Measurements from ENCODE around the gene PIEZO1. TPM values are rescaled to one million over a fixed set of nuclear protein-coding genes. Genes with fewer than 3 reads are reported as not detected.

Gene PIEZO1
- total RNA-seq, 1 donor from 2014 or later = 91.7 TPM

GRCh38 chr16:88769617-88770460, 15.2 kb downstream of the PIEZO1 start:
- peak; percentile 43 for DNase-seq (ENCODE audit: low spot score)

DNA sequence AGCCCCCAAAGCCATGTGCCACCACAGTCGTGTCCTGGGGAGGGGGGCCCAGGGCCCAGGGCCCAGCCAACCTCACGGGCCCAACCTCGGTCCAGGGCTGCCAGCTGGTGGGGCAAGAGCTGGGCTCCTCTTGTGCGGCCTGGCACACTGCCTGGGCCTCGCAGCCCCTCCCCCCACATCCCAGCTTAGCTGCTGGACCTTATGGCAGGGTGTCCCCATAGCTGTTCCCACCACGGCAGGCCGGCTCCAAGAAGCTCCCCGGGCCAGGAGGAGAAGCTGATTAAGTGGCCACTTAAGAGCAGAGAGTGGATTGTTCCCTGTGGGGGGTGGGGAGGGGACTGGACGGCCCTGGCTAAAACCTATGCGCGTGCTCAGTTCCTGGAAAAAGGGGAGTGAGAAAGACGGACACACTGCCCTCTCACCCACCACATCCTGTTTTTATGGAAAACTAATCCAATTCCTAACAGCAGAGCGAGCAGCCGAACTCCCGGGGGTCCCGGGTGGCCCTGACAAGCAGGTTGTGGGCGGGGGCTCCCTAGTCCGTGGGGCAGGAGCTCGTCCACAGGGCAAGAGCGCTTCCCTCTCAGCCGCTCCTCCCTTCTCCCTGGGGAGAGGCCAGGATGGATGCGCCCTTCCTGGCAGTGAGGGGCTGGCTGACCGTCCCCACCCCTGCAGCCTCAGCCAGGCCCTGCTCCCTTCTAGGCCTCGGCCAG, 16.8 kb downstream of the PIEZO1 start:
- peak; percentile 29 for DNase-seq (ENCODE audit: low spot score)

- DNase-seq (ENCODE audit: low spot score) = no peak
These were observed 17.4 kb downstream of the PIEZO1 start for GRCh38 chr16:88767546-88768070.

DNA sequence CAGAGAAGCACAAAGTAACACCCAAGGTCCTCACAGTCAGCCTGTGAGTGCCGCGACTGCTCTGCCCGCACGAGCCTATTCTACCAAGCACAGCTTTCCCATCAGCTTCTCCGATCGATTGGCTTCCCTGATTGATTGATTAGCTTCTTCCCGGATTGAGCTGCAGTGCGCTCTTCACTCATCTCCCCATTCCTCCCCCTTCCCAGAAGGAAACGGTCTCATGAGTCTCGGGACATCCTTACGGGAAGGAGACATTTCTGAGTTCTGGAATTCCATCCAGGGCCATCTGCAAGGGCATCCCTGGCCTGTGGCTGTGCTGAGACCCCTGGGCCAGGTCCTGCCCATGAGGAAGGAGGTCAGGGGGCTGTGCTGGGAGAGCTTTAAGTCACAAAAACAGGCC, 18.0 kb downstream of the PIEZO1 start:
- DNase-seq (ENCODE audit: low spot score) = no peak

DNA sequence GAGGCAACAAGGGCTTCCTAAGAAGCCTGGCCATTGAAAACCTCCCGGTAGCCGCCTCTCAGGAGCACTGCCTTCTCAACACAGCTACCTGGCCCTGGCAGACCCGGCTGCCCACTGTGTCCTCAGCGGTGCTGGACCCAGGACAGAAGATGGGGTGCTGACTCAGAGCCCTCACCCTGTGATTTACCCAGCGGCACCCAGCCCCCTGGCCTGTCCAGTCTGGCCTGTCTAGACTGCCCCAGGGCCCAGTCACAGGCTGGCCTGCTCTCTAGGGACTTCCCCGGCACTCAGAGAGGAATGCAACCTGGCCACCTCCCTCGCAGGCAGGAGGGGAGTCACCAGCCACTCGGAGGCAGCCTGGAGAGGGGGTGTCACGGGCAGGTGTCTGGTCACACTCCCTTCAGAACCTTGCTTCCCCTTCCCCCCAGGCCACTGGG, 20.1 kb downstream of the PIEZO1 start:
- no peak for DNase-seq (ENCODE audit: low spot score)

GRCh38 chr16:88764080-88764479, 20.9 kb downstream of the PIEZO1 start:
- no peak for DNase-seq (ENCODE audit: low spot score)

DNA sequence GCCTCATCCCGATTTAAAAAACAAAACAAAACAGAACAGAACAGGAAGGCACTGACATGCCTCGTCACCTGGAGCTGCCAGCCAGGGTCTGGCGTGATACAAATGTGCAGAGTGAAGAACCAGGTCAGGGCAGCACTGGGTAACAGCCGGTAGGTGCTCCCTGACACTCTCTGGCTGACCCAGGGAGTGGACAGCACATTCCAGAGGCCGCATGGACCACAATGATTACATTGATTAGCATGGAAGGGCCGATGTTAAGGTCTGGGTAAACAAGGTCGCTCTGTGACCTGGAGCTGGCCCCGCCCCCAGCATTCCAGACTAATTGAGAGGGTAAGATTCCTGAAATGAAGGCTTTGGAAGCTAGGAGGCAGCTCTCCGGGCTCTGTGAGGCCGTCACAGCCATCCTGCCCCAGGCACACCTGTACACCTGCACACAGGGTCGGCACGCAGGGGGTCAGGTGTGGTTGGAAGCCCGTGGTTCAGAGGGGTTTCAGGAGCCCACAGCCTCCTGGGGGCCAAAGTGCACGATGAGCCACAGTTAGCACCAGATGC, 21.4 kb downstream of the PIEZO1 start:
- no peak for DNase-seq (ENCODE audit: low spot score)

GRCh38 chr16:88762941-88763340, 22.1 kb downstream of the PIEZO1 start:
- no peak for DNase-seq (ENCODE audit: low spot score)

DNA sequence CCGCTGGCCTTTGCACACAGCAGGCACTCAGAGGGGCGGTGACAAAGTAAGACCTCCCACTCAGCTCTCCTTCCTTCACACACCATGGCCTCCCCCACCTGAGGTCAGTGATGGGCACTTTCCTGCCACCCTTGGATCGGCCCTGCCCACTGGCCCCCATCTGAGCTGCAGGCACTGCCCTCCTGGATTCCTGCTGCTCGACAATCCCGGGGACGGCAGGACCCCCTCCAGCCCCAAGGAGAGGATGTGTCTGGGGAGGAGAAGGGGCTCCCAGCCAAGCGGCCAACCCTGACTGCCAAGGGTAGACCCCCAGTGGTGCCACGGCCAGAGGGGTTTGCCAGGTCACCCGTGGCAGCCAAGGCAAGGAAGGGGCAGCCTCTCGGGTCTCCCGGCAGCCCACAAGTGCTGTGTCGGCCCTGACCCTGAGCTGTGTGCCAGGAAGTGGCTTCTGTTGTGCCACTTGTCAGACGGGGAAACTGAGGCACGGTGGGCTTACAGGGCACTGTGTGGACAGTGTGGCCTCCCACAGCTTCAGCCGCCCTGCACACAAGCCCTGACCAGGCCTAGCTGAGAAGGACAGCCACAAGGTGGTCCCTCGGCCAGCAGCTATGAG, 22.7 kb downstream of the PIEZO1 start:
- no peak for DNase-seq (ENCODE audit: low spot score)

DNA sequence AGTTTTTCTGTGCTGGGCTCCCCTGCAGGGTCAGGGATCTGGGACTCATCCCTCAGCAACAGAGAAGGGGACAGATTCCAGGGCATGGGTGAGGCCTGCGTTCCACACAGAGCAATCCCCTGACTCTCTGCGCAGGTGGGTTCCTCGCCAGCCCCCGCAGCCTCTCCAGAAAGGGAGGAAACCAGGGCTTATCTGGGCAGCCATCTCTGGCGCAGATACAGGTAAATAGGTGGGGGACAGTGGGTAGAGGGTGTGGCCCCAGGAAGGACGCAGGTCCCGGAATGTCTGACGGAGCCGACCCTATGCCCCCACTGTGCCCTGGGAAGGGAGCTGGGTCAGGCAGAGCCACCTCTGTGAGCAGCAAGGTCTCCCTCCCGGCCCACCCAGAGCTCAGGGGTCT, 23.2 kb downstream of the PIEZO1 start:
- no peak for DNase-seq (ENCODE audit: low spot score)

DNA sequence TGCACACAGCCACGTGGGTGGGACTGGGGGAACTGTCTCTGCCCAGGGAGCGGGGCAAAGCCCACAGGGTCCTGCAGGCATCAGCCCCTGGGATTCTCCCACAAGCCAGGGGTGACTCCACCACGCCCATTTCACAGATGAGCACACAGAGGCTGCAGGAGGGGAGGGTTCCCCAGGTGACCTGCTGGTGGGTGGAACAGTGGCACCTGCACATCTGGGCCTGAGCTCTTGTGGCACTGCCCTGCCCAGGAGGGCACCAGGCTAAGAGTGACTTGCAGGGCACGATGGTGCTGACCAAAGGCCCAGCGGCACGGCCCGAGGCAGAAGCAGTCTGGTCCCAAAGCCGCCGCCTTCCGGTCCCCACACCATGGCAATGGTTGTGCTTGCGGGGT, 23.9 kb downstream of the PIEZO1 start:
- no peak for DNase-seq (ENCODE audit: low spot score)

DNA sequence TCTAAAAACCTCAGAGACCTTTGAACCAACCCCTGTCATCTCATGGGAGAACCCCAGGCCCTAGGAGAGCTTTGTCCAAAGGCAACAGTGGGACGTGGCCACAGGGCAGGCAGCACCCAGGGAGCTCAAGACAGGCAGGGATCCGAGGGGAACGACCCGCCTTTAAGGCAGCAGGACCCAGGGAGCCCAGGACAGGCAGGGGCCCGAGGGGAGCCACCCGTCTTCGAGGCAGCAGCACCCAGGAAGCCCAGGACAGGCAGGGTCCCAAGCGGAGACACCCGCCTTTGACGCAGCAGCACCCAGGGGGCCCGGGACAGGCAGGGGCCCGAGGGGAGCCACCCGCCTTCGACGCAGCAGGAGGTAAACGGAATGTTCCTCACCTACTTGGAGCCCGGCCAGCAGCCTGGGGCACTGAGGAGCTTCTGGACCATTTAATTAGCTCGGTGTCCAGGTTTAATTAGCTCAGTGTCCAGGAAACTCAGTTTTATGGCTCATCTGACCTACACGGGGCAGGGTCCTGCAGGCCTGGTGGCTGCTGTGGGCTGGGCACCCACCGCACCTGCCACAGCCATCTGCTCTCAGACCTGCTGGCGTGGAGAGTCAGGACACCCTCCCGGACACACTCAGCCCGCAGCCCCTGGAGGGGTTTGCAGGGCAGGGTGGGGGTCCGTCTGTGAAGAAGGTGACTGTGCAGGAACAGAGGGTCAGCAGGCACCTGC, 24.4 kb downstream of the PIEZO1 start:
- no peak for DNase-seq (ENCODE audit: low spot score)

- no peak for DNase-seq (ENCODE audit: low spot score)
These were observed 25.1 kb downstream of the PIEZO1 start for GRCh38 chr16:88759976-88760350.

GRCh38 chr16:88759245-88759975, 25.6 kb downstream of the PIEZO1 start:
- DNase-seq (ENCODE audit: low spot score) = peak; percentile 81

GRCh38 chr16:88758944-88759244, 26.1 kb downstream of the PIEZO1 start:
- DNase-seq (ENCODE audit: low spot score) = no peak

GRCh38 chr16:88758227-88758943, 26.6 kb downstream of the PIEZO1 start:
- DNase-seq (ENCODE audit: low spot score) = no peak

GRCh38 chr16:88755745-88756443, 29.1 kb downstream of the PIEZO1 start:
- DNase-seq (ENCODE audit: low spot score) = no peak

DNA sequence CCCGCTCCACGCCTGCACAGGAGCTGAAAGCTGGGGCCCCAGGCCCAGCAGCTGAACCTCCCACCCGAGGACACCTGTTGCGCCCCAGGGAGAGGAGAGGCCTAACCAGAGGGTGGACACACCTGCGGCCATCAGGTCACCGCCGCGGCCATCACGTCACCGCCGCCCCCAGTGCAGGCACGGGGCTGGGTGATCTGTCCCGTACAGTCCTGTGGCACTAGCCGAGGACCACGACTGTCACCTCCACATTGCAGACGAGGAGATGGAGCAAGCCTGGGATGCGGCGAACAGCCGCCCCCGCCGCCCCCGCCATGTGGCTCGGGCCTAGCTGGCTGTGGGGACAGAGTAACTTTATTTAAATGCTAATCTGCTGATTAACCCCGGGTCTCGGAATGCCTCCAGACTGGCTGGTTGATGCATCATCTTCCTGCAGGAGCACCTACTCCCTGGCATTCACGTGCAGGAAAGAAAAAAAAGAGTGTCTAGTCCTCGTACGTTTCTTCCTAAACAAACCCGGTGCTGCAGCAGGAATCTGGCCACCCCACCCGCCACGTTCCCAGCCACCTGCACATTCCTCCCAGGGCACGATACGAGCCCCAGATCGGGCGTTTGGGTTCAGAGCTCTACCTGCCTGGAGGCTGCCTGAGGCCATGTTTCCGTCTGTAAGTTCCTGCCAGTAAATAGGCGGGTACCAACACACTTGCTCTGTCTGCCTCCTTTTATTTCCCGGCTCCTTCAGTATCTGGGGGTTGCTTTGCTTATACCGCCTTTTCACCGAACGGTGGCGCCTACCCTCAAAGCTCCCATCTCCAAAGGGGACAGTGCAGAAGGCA, 29.9 kb downstream of the PIEZO1 start:
- DNase-seq (ENCODE audit: low spot score) = no peak

Data from umbilical cord (tissue), 2 donors.